Endothelial cell of umbilical vein (primary cell): ENCODE measurements around the gene PAX2.

Experiments used
- CTCF ChIP-seq, 2 donors: IDR thresholded peaks; 1 replicate in 1 of 2; 2 replicates in 1 of 2; pipeline ENCODE4 v1.5.1; 2011; ENCODE audit warnings: low read length in 2 of 2, mild to moderate bottlenecking in 2 of 2, moderate library complexity in 2 of 2, control low read depth in 1 of 2, inconsistent platforms in 1 of 2, low read depth in 1 of 2; ENCODE audit not compliant: insufficient read depth in 1 of 2; ENCODE audit errors: extremely low read depth in 1 of 2
- EZH2 ChIP-seq: IDR thresholded peaks from 2 replicates; pipeline ENCODE4 v1.6.1; 2012; ENCODE audit warnings: borderline replicate concordance, low read depth, mild to moderate bottlenecking, moderate library complexity, low read length, inconsistent platforms; ENCODE audit not compliant: severe bottlenecking
- MAX ChIP-seq: IDR thresholded peaks from 2 replicates; pipeline ENCODE4 v1.6.1; 2011; ENCODE audit not compliant: insufficient read depth, insufficient read length
- POLR2A ChIP-seq: IDR thresholded peaks from 2 replicates; pipeline ENCODE4 v1.6.1; 2012; ENCODE audit warnings: low read depth, mild to moderate bottlenecking, control low read depth, low read length
- POLR2AphosphoS5 ChIP-seq: IDR thresholded peaks from 2 replicates; pipeline ENCODE4 v1.6.1; 2012; ENCODE audit warnings: low read depth, mild to moderate bottlenecking, control low read depth, low read length, moderate library complexity; ENCODE audit not compliant: insufficient read depth

GRCh38 chr10:100769481-100769880, 24.1 kb downstream of the PAX2 start:
- TF ChIP-seq EZH2 = no peak
- no peak for TF ChIP-seq CTCF (IDR thresholded peaks at IDR 0.05; ENCODE audit: extremely low read depth in 1 of 2, insufficient read depth in 1 of 2, low read depth in 1 of 2, low read length in 2 of 2)
- no peak for TF ChIP-seq MAX
- TF ChIP-seq POLR2AphosphoS5 = no peak
- TF ChIP-seq POLR2A = no peak
